ENCODE measurements around the gene CST6. TPM values are rescaled to one million over a fixed set of nuclear protein-coding genes. Genes with fewer than 3 reads are reported as not detected.

CST6 gene
- total and polyA plus RNA-seq, 4 donors: not detected

DNA sequence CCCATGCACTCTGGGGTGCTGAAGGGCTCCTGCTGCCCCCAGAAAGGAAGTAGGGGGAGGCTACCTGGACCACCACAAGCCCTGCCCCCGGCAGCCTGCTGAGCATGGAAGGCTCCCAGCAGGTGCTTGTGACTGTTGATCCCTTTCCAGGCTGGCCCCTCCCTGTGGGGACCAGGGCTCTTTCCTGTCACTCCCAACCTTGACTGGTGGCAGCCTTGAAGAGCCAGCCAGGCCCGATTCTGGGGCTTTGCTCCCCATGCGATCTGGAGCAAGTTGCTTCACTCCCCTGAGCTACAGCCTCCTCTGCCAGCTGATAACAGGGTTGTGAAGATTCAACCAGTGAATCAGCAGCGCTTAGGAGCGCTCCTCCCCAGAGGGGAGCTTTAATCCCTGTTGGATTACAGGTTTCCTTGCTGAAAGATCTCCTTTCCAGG is 4.6 kb upstream of the CST6 start:
- H3K4me1 ChIP-seq (ENCODE audit: control insufficient read depth in 4 of 4, insufficient read depth in 4 of 4, low read length in 3 of 4): peaks cover 4 to 13% (median 12%) of the 10 kb centered on the region in 4 donors
- TF ChIP-seq, protein P1, sequence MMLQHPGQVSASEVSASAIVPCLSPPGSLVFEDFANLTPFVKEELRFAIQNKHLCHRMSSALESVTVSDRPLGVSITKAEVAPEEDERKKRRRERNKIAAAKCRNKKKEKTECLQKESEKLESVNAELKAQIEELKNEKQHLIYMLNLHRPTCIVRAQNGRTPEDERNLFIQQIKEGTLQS (IDR thresholded peaks at IDR 0.05): no peak
- TF ChIP-seq HNF4A (conservative IDR thresholded peaks at IDR 0.05) (no peak), RXRA (IDR thresholded peaks at IDR 0.05) (no peak), NR2F2 (IDR thresholded peaks at IDR 0.05) (no peak), JUND (IDR thresholded peaks at IDR 0.05) (no peak), RAD21 (IDR thresholded peaks at IDR 0.05) (no peak), YY1 (IDR thresholded peaks at IDR 0.05) (no peak), EGR1 (IDR thresholded peaks at IDR 0.05; ENCODE audit: low read depth in 2 of 2) (no peak), GABPA (IDR thresholded peaks at IDR 0.05 in 1 of 2, conservative IDR thresholded peaks at IDR 0.05 in 1 of 2) (no peak), FOXA2 (IDR thresholded peaks at IDR 0.05) (no peak), FOXA1 (IDR thresholded peaks at IDR 0.05) (no peak), SP1 (IDR thresholded peaks at IDR 0.05) (no peak), REST (IDR thresholded peaks at IDR 0.05) (no peak)
- TF ChIP-seq, protein P2, sequence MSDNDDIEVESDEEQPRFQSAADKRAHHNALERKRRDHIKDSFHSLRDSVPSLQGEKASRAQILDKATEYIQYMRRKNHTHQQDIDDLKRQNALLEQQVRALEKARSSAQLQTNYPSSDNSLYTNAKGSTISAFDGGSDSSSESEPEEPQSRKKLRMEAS (IDR thresholded peaks at IDR 0.05): no peak
- H3K27me3 ChIP-seq (ENCODE audit: control insufficient read depth in 4 of 4, insufficient read depth in 4 of 4, low read length in 3 of 4): peaks cover 0 to 5% (median 0%) of the 10 kb centered on the region in 4 donors
- no peaks in the 10 kb centered on the region for H3K9me3 ChIP-seq (ENCODE audit: control insufficient read depth in 4 of 4, low read length in 3 of 4)
- 63% methylated on average over 5 of the region's 5 CpGs for WGBS
- peaks cover 0 to 8% (median 3%) of the 10 kb centered on the region in 4 donors for H3K36me3 ChIP-seq (ENCODE audit: control insufficient read depth in 4 of 4, insufficient read depth in 3 of 4, low read depth in 1 of 4, low read length in 3 of 4)
- H3K27ac ChIP-seq (ENCODE audit: low read depth in 1 of 2, low read length in 2 of 2): no peak overlapping the region
- H3K4me3 ChIP-seq (ENCODE audit: low read depth in 1 of 3, low read length in 3 of 3): no peak overlapping the region
- DNase-seq (ENCODE audit: low spot score): no peak
- no peak overlapping the region for H3K9ac ChIP-seq (ENCODE audit: low read depth in 1 of 2, low read length in 2 of 2)

DNA sequence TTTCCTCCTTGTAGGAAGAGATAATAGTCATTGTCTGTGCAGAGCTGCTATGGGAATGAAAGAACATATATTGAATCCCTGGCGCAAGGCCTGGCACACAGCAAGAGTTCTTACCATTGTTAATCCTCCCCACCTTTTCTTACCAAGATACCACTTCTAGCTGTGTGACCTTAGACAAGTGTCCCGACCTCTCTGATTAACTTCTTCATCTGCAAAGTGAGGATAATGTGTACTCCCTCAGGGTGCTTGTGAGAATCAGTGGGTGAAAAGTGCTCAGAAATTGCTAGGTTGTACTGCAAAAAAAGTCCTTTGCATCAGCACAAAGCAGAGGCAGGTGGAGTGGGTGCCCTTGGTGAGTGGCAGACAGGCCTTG is 3.7 kb upstream of the CST6 start:
- no peak overlapping the region for H3K27ac ChIP-seq (ENCODE audit: low read depth in 1 of 2, low read length in 2 of 2)
- no peak for TF ChIP-seq RXRA (IDR thresholded peaks at IDR 0.05)
- TF ChIP-seq JUND (IDR thresholded peaks at IDR 0.05): no peak
- TF ChIP-seq YY1 (IDR thresholded peaks at IDR 0.05): no peak
- TF ChIP-seq, protein P1 (IDR thresholded peaks at IDR 0.05): no peak
- TF ChIP-seq, protein P2 (IDR thresholded peaks at IDR 0.05): no peak
- H3K9me3 ChIP-seq (ENCODE audit: control insufficient read depth in 4 of 4, low read length in 3 of 4): no peaks in the 10 kb centered on the region
- no peak overlapping the region for H3K9ac ChIP-seq (ENCODE audit: low read depth in 1 of 2, low read length in 2 of 2)
- no peak overlapping the region for H3K4me3 ChIP-seq (ENCODE audit: low read depth in 1 of 3, low read length in 3 of 3)
- peaks cover 0 to 8% (median 3%) of the 10 kb centered on the region in 4 donors for H3K36me3 ChIP-seq (ENCODE audit: control insufficient read depth in 4 of 4, insufficient read depth in 3 of 4, low read depth in 1 of 4, low read length in 3 of 4)
- WGBS: 86% methylated on average over 2 of the region's 2 CpGs
- H3K27me3 ChIP-seq (ENCODE audit: control insufficient read depth in 4 of 4, insufficient read depth in 4 of 4, low read length in 3 of 4): peaks cover 0 to 10% (median 0%) of the 10 kb centered on the region in 4 donors
- H3K4me1 ChIP-seq (ENCODE audit: control insufficient read depth in 4 of 4, insufficient read depth in 4 of 4, low read length in 3 of 4): peaks cover 4 to 10% (median 9%) of the 10 kb centered on the region in 4 donors
- DNase-seq (ENCODE audit: low spot score): no peak

All from liver (tissue), 9 donors.